B cell (primary cell): ENCODE results near the gene PTPRN2. TPM values are rescaled to one million over a fixed set of nuclear protein-coding genes. Genes with fewer than 3 reads are reported as not detected.

ENCODE experiments used
- ATAC-seq: fragments of 200-7000 bp; cut with Tn5 transposase; one replicate; pipeline ENCODE4 v1.10.0; 2021; ENCODE audit warnings: low read depth, mild to moderate bottlenecking, moderate number of reproducible peaks, moderate library complexity
- CTCF ChIA-PET: fragments of 350-600 bp; sonication (Branson Sonifier 250); formaldehyde crosslinking; loops from one replicate; lab custom pipeline; 2021; ENCODE audit warnings: antibody characterized with exemption, inconsistent platforms; lab: Charles Lee
- POLR2A ChIA-PET: fragments of 350-600 bp; sonication (Branson Sonifier 250); formaldehyde crosslinking; loops from one replicate; lab custom pipeline; 2021; ENCODE audit warnings: antibody characterized with exemption; lab: Charles Lee
- DNase-seq: peaks from one replicate; pipeline ENCODE4 v3.0.0; 2013
- H2AFZ ChIP-seq: 2 replicates; pipeline ENCODE4 v1.6.1; 2012; ENCODE audit warnings: mild to moderate bottlenecking, low read depth, low read length; ENCODE audit not compliant: insufficient read depth, poor library complexity, severe bottlenecking
- H3K27ac ChIP-seq, 2 donors: 1 replicate in 1 of 2; 2 replicates in 1 of 2; pipeline ENCODE4 v1.5.1; 2012 to 2013; ENCODE audit warnings: low read length in 2 of 2, mild to moderate bottlenecking in 2 of 2, moderate library complexity in 1 of 2
- H3K27me3 ChIP-seq, 4 experiments: fragments of 200-600 bp in 1 of 4; sonication (generic) in 1 of 4; replicated peaks in 1 of 4; 1 replicate in 2 of 4; 2 replicates in 2 of 4; pipeline versions ENCODE4 v1.6.1 to v1.7.0; 2013 to 2016; ENCODE audit warnings: low read length in 3 of 4, mild to moderate bottlenecking in 2 of 4, mixed read lengths in 1 of 4, moderate library complexity in 1 of 4; ENCODE audit not compliant: insufficient read depth in 4 of 4, control insufficient read depth in 3 of 4; ENCODE audit errors: control extremely low read depth in 1 of 4
- H3K36me3 ChIP-seq, 2 experiments: replicated peaks in 1 of 2; 1 replicate in 1 of 2; 2 replicates in 1 of 2; pipeline versions ENCODE4 v1.6.1 to v1.7.1; 2013; ENCODE audit warnings: low read length in 1 of 2; ENCODE audit not compliant: insufficient read depth in 2 of 2, control insufficient read depth in 1 of 2; ENCODE audit errors: control extremely low read depth in 1 of 2, extremely low read depth in 1 of 2
- H3K4me1 ChIP-seq, 2 donors: fragments of 200-600 bp in 1 of 2; sonication (generic) in 1 of 2; 1 replicate in 1 of 2; 2 replicates in 1 of 2; pipeline versions ENCODE4 v1.5.1 to v1.6.1; 2013 to 2017; ENCODE audit warnings: low read length in 2 of 2; ENCODE audit not compliant: control insufficient read depth in 2 of 2, insufficient read depth in 2 of 2
- H3K4me2 ChIP-seq: replicated peaks from 2 replicates; pipeline ENCODE3; 2012; ENCODE audit warnings: mild to moderate bottlenecking, low read depth, low read length; ENCODE audit not compliant: poor library complexity, severe bottlenecking
- H3K4me3 ChIP-seq, 5 experiments: fragments of 200-600 bp in 1 of 5; sonication (generic) in 1 of 5; 1 replicate in 3 of 5; 2 replicates in 2 of 5; pipeline versions ENCODE4 v1.5.1 to v1.7.0; 2011 to 2016; ENCODE audit warnings: low read length in 4 of 5, mild to moderate bottlenecking in 4 of 5, low read depth in 2 of 5, control low read depth in 1 of 5, moderate library complexity in 1 of 5; ENCODE audit not compliant: insufficient read depth in 1 of 5; ENCODE audit errors: control extremely low read depth in 1 of 5, extremely low read depth in 1 of 5
- H3K79me2 ChIP-seq: fragments of 200-600 bp; sonication (generic); one replicate; pipeline ENCODE4 v1.6.0; 2016; ENCODE audit warnings: low read length; ENCODE audit not compliant: control insufficient read depth, insufficient read depth
- H3K9ac ChIP-seq: fragments of 200-600 bp; sonication (generic); 2 replicates; pipeline ENCODE4 v1.6.1; 2017; ENCODE audit warnings: mild to moderate bottlenecking, low read length, moderate library complexity
- H3K9me3 ChIP-seq, 3 donors: one replicate each; pipeline versions ENCODE4 v1.6.1 to v1.7.1; 2013; ENCODE audit warnings: low read length in 2 of 3; ENCODE audit not compliant: control insufficient read depth in 2 of 3, insufficient read depth in 1 of 3; ENCODE audit errors: control extremely low read depth in 1 of 3
- H4K20me1 ChIP-seq: 2 replicates; pipeline ENCODE4 v1.6.0; 2012; ENCODE audit warnings: mild to moderate bottlenecking, low read length; ENCODE audit not compliant: insufficient read depth, control insufficient read depth, poor library complexity, severe bottlenecking
- H3K27ac Mint-ChIP-seq: one replicate; pipeline ENCODE4 v1.8.0; 2021; ENCODE audit warnings: mixed read lengths
- H3K27me3 Mint-ChIP-seq: one replicate; pipeline ENCODE4 v1.8.0; 2021; ENCODE audit warnings: mixed read lengths
- H3K4me1 Mint-ChIP-seq: one replicate; pipeline ENCODE4 v1.8.0; 2021; ENCODE audit warnings: mixed read lengths
- H3K4me3 Mint-ChIP-seq: one replicate; pipeline ENCODE4 v1.8.0; 2021; ENCODE audit warnings: mixed read lengths
- H3K9me3 Mint-ChIP-seq: one replicate; pipeline ENCODE4 v1.8.0; 2022; ENCODE audit warnings: mixed read lengths; ENCODE audit not compliant: insufficient read depth
- CTCF ChIP-seq: fragments of 200-600 bp; IDR thresholded peaks from one replicate; pipeline ENCODE4 v1.8.0; 2022; ENCODE audit warnings: antibody characterized with exemption, mild to moderate bottlenecking
- EZH2 ChIP-seq: IDR thresholded peaks from 2 replicates; pipeline ENCODE4 v1.6.1; 2012; ENCODE audit warnings: borderline replicate concordance, low read depth, mild to moderate bottlenecking, moderate library complexity, low read length; ENCODE audit not compliant: insufficient read depth, poor library complexity, severe bottlenecking
- WGBS: methylation state at CpG from one replicate; pipeline ENCODE4 v1.1.5; 2013; ENCODE audit warnings: missing lambda C conversion rate; ENCODE audit not compliant: insufficient coverage; 5-methylcytosine and 5-hydroxymethylcytosine counted together
- intact Hi-C: fragments of 100-400 bp; cut with micrococcal nuclease; formaldehyde crosslinking; loops from one replicate; pipeline ENCODE4 v1.10.0; 2022
- polyA plus RNA-seq: library from polyadenylated mRNA; depleted of rRNA; stranded (reverse); fragments of >200 nt; gene quantifications from 2 replicates; pipeline ENCODE4 v1.2.3, GENCODE V29; 2012
- total RNA-seq, 2 donors: library from RNA; stranded (reverse); fragments of 120-200 nt in 1 of 2; gene quantifications; 1 replicate in 1 of 2; 2 replicates in 1 of 2; pipeline versions ENCODE4 v1.2.3 to v1.2.4, GENCODE V29; 2013 to 2022

Gene PTPRN2
- total and polyA plus RNA-seq, 2 donors (not counting 1 experiment from before 2014, with no cell fraction given) = 2.0 to 5.0 TPM

- intact Hi-C loops = no loop called here
- CTCF ChIA-PET = no interaction called here
- ATAC-seq (no peak), DNase-seq (no peak)
- POLR2A ChIA-PET = no interaction called here
- H3K27me3 ChIP-seq = no peaks in the 10 kb centered on the region
- H3K36me3 ChIP-seq = no peaks in the 10 kb centered on the region
- Mint-ChIP-seq H3K27me3 (no peaks in the 10 kb centered on the region), H3K9me3 (peaks cover 2% of the 10 kb centered on the region), H3K4me1 (peaks cover 8% of the 10 kb centered on the region), H3K4me3 (no peak overlapping the region), H3K27ac (no peak overlapping the region)
- H3K27ac ChIP-seq = no peak overlapping the region
- TF ChIP-seq EZH2 = no peak
- no peak for TF ChIP-seq CTCF
- no peaks in the 10 kb centered on the region for H4K20me1 ChIP-seq
- H3K9me3 ChIP-seq = peaks cover 0 to 21% (median 0%) of the 10 kb centered on the region in 3 donors
- peaks cover 0 to 14% of the 10 kb centered on the region in 2 donors for H3K4me1 ChIP-seq
- WGBS = 87% methylated on average over 3 of the region's 8 CpGs
- H3K9ac ChIP-seq = no peak overlapping the region
- H3K4me3 ChIP-seq = no peak overlapping the region
- H3K4me2 ChIP-seq = no peak overlapping the region
- no peak overlapping the region for H2AFZ ChIP-seq
- H3K79me2 ChIP-seq = no peaks in the 10 kb centered on the region
These were observed 665.0 kb downstream of the PTPRN2 start for GRCh38 chr7:157922576-157922975.

- ChIA-PET POLR2A (no interaction called here), CTCF (no interaction called here)
- H3K36me3 ChIP-seq = no peaks in the 10 kb centered on the region
- intact Hi-C loops = no loop called here
- no peak overlapping the region for H3K27ac Mint-ChIP-seq
- no peak overlapping the region for H3K4me3 Mint-ChIP-seq
- no peaks in the 10 kb centered on the region for H3K27me3 ChIP-seq
- ATAC-seq = no peak
- 94% methylated on average over 21 of the region's 29 CpGs for WGBS
- H3K4me1 Mint-ChIP-seq = no peaks in the 10 kb centered on the region
- no peaks in the 10 kb centered on the region for H4K20me1 ChIP-seq
- H3K9me3 ChIP-seq = peaks cover 1 to 26% (median 6%) of the 10 kb centered on the region in 3 donors
- no peaks in the 10 kb centered on the region for H3K79me2 ChIP-seq
- no peaks in the 10 kb centered on the region for H3K4me1 ChIP-seq
- no peak overlapping the region for H3K9ac ChIP-seq
- TF ChIP-seq CTCF = no peak
- TF ChIP-seq EZH2 = no peak
- no peak overlapping the region for H3K27ac ChIP-seq
- peaks cover 8% of the 10 kb centered on the region for H3K9me3 Mint-ChIP-seq
- no peak overlapping the region for H2AFZ ChIP-seq
- H3K27me3 Mint-ChIP-seq = no peaks in the 10 kb centered on the region
- no peak overlapping the region for H3K4me2 ChIP-seq
- DNase-seq = no peak
- H3K4me3 ChIP-seq = no peak overlapping the region
These were observed 669.1 kb downstream of the PTPRN2 start for GRCh38 chr7:157918326-157919080.
